GM12892 (cell line): ENCODE results near the gene ACY1. TPM values are rescaled to one million over a fixed set of nuclear protein-coding genes. Genes with fewer than 3 reads are reported as not detected.

Source experiments
- DNase-seq: peaks from one replicate; pipeline ENCODE4 v3.0.0; 2011; ENCODE audit not compliant: insufficient read length
- FAIRE-seq: peaks from 2 replicates; lab custom pipeline; 2011; peaks lifted over from hg19 to GRCh38; lab: Jason Lieb, UNC
- POLR2A ChIP-seq: IDR thresholded peaks from 2 replicates; pipeline ENCODE4 v1.6.1; 2011; ENCODE audit warnings: low read depth, low read length, control low read depth
- POLR2AphosphoS5 ChIP-seq: IDR thresholded peaks from 2 replicates; pipeline ENCODE4 v1.6.1; 2011; ENCODE audit warnings: low read depth, low read length, control low read depth
- TAF1 ChIP-seq: IDR thresholded peaks from 2 replicates; pipeline ENCODE4 v1.6.1; 2011; ENCODE audit warnings: low read depth, mild to moderate bottlenecking, control low read depth, low read length, borderline replicate concordance
- polyA plus RNA-seq: library from polyadenylated mRNA; unstranded; fragments of >200 nt; gene quantifications from one replicate; pipeline ENCODE4 v1.2.1, GENCODE V29; 2012; ENCODE audit warnings: missing spikeins, inconsistent platforms; ENCODE audit not compliant: missing spikeins

The ACY1 gene
- 42.5 TPM for polyA plus RNA-seq

DNA sequence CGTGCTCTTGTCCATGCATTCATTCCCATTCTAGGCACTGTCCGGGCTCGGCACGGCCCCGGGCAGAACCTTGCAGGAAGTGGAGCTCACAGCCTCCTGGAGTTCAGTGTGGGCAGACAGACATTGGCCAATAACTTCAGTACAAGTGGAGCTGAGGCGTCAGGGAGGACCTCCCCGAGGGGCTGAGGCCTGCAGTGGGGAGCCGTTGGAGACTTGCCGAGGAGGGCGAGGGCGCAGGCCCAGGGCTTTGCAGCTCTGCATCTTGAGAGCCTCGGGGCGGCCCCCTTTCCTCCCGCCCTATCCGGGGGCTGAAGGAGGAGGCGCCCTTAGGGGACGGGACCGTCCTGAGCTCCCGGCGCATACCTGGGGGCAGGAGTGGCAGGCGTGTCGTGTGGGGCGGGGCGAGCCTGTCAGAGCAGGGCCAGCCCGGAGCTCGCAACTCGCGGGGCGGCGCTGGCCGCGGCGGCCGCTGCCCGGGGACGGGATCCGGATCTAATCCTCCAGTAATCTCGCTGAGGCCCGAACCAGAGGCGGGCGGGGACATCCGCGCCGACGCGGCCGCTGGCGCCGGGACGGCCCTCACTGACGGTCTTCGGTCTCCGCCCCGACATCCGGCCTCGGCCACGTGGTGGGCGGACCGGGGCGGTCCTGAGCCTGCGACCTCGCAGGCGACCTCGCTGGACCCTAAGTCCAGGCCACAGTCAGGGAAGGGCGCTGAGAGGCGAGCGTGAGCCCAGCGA is at the start of gene ACY1:
Gene ACY1, plus strand, starts transcription at position 698 of the 740 bp plus-strand sequence. CDS start 530 bp downstream, outside the sequence.
- FAIRE-seq = peak; percentile 98
- DNase-seq = peak; percentile 98
- TF ChIP-seq POLR2AphosphoS5 (peak; percentile 52), POLR2A (peak; percentile 76; the same call in 1 of the 2 replicates), TAF1 (0 out of 2 replicates have a peak, but pooled peaks have one; percentile 6)

DNA sequence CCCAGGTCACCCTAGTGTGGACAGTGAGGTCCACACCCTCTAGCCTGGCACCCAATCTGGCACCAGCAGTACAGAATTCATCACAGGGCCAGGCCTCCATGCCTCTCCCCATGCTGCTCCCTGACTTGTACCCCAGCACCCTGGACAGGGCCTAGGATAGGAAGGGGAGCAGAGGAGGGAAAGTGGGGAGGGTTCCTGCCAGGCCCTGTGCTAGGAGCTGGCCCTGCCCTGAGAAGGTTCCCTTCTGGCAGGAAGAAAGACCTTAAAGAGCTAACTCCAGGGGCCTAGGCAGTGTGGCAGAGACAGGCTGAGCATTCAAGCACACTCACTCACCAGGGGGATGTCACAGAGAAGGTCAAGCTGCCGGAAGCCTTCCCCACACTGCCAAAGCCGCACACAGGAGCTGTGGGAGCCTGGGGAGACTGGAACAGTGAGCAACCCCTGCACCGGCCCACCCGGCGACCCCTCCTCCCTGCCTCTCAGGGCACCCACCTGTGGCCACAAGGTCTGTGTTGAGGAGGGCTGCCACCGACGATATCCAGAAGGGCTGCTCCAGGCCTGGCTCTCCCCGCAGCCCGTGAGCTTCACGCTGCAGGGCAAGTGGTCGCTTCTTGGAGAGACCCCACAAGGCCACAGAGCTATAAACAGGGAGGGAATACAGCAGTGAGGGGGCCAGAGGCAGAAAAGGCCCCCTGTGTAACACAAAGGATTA is 49.0 kb upstream of the ACY1 start:
- DNase-seq (no peak), FAIRE-seq (no peak)
- no peak for TF ChIP-seq POLR2A
- no peak for TF ChIP-seq POLR2AphosphoS5
- TF ChIP-seq TAF1 = no peak

GRCh38 chr3:51934991-51935885 is 48.1 kb upstream of the ACY1 start:
- FAIRE-seq = no peak

GRCh38 chr3:51935886-51936755 is 47.2 kb upstream of the ACY1 start:
- FAIRE-seq = no peak
- TF ChIP-seq POLR2A (no peak), TAF1 (no peak), POLR2AphosphoS5 (no peak)
- no peak for DNase-seq

More at GRCh38 chr3:51934991-51935885, 48.1 kb upstream of the ACY1 start:
- DNase-seq = no peak
- TF ChIP-seq POLR2AphosphoS5 (no peak), TAF1 (no peak), POLR2A (no peak)

- no peak for TF ChIP-seq POLR2A
- TF ChIP-seq TAF1 = no peak
- TF ChIP-seq POLR2AphosphoS5 = no peak
- DNase-seq (no peak), FAIRE-seq (no peak)
These were observed 46.3 kb upstream of the ACY1 start for GRCh38 chr3:51937014-51937413.

DNA sequence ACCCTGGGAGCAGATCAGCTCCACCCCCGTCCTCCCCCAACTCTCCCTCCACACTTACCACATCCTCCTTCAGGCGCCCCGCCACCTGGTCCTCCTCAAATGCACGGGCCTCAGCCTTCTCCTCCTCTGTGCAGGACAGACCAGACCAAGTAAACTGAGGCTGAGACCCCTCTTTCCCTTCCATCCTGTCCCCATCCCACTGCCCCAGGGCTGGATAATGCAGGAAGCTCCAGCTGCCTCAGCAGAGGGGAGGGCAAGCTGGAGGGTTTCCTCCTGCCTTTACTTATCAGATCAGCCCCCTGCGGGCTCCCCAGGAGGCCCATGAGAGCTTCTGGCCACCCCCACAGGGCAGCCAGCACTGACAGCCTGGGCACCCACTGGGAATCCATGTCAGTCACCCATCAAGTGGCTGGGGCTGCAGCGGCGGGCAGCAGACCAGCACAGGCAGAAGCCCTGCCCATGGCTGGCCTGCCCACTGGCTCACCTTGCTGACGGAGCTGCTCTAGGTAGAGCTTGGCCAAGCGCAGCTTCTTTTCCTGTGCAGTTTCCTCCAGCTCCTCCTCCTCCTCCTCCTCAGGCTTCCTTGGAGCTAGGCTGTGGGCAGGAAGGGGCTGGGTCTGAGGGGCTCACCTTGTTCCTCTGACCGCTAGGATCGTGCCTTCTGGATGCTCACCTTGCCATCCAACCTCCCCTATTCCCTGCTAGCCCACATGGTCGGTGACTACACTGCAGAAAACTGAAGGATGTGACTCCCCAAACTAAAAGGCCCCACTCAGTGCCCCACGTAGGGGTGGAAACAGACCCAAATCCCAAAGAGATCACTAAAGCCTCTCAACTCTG is 45.5 kb upstream of the ACY1 start:
- TF ChIP-seq POLR2A = no peak
- TF ChIP-seq TAF1 = no peak
- no peak for TF ChIP-seq POLR2AphosphoS5
- DNase-seq = no peak
- no peak for FAIRE-seq

- FAIRE-seq = no peak
These were observed 44.4 kb upstream of the ACY1 start for GRCh38 chr3:51938780-51939425.

DNA sequence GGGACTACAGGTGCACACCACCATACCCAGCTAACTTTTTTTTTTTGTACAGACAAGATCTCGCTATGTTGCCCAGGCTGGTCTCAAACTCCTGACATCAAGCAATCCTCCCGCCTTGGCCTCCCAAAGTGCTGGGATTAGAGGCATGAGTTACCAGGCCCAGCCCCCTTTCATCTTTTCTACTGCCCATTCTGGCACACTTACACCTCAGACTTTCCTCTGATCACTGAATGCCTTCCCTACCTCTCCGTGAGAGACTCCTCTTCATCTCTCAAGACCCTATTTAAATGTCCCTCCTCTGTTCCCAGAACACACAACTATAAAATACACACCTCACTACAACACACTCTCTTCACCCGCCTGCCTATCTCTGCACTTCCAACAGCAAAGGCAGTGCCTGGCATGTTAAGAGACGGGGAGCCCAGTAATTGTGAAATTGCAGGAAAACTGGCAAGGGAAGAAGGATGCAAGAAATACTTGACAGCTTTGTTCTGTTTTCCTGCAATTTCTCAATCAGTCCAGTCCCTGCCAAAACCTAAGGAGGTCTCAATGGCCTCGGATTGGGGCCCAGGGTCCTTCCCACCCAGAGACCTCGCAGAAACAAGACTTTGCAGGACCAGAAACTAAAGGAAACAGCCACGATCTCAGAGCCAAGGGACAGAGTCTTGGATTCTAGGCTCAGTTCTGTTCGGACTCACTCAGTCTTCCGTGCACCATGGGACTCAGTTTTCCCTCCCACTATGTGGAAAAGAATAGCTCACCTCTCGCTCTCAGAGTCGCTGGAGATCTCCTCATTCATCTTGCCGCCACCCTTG is 42.5 kb upstream of the ACY1 start:
- no peak for DNase-seq
- no peak for TF ChIP-seq TAF1
- TF ChIP-seq POLR2AphosphoS5 = no peak
- TF ChIP-seq POLR2A = no peak
- no peak for FAIRE-seq

More at GRCh38 chr3:51938780-51939425, 44.4 kb upstream of the ACY1 start:
- DNase-seq = no peak
- TF ChIP-seq POLR2A (no peak), POLR2AphosphoS5 (no peak), TAF1 (no peak)

DNA sequence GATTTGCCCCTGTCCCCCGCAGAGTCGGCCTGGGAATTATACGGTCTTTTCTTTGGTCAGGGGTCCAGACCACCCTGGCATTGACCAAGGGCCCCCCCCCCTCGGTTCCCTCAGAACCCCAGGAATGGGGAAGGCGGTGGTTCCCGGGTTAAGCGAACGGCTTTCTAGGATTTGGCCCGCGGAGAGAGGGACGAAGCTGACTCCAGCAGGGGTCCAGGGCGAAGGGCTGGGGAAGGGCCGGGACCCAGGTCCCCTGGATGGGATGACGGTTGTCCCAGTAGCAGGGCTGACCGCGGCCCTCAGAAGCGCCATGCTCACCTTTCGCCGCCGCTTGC is 41.9 kb upstream of the ACY1 start:
- TF ChIP-seq POLR2AphosphoS5 (no peak), TAF1 (no peak), POLR2A (no peak)
- DNase-seq (no peak), FAIRE-seq (no peak)
